ENCODE measurements around the gene ZNG1A.
"Not testable (repeated sequence)": the region's sequence is repeated elsewhere in the genome, so short reads cannot be mapped to it uniquely, and the experiment has no call there.

DNA sequence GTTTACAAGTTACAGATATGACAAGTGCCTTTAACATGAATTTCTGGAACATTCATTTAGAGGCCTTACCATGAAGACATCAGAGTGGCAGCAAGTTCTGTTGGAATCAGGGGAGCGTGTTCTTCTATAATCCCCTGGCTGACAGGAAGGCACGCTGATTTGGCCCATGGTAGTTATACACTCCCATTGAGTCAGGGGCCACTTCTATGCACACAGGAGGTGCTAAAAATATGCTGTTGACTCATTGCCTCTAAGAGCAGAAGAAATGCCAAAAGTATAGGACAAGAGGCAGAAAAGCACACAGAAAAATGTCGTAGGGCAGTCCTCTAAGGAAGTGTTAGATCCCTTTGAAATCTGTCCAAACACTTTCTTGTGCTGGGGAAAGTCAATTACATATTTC, 100.5 kb downstream of the ZNG1A start:
- TF ChIP-seq, protein P1, sequence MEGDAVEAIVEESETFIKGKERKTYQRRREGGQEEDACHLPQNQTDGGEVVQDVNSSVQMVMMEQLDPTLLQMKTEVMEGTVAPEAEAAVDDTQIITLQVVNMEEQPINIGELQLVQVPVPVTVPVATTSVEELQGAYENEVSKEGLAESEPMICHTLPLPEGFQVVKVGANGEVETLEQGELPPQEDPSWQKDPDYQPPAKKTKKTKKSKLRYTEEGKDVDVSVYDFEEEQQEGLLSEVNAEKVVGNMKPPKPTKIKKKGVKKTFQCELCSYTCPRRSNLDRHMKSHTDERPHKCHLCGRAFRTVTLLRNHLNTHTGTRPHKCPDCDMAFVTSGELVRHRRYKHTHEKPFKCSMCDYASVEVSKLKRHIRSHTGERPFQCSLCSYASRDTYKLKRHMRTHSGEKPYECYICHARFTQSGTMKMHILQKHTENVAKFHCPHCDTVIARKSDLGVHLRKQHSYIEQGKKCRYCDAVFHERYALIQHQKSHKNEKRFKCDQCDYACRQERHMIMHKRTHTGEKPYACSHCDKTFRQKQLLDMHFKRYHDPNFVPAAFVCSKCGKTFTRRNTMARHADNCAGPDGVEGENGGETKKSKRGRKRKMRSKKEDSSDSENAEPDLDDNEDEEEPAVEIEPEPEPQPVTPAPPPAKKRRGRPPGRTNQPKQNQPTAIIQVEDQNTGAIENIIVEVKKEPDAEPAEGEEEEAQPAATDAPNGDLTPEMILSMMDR (IDR thresholded peaks at IDR 0.05; ENCODE audit: low read length): not testable (repeated sequence)
- not testable (repeated sequence) for TF ChIP-seq EZH2 (IDR thresholded peaks at IDR 0.05; ENCODE audit: borderline replicate concordance, low read length)

All from OCI-LY1 (cell line).